GM10248 (cell line): Measurements from ENCODE around the gene TMEM129.

Experiments
- CTCF ChIA-PET: fragments of 300-600 bp; sonication (Branson Sonifier 250); formaldehyde crosslinking; extraction: SDS; loops from one replicate; lab custom pipeline; 2021; ENCODE audit warnings: antibody characterized with exemption; lab: Yijun Ruan, JAX
- POLR2A ChIA-PET: fragments of 350-650 bp; sonication (Branson Sonifier 250); formaldehyde crosslinking; extraction: SDS; loops from one replicate; lab custom pipeline; 2020; ENCODE audit warnings: antibody characterized with exemption; lab: Yijun Ruan, JAX
- DNase-seq: peaks from one replicate; pipeline ENCODE4 v3.0.0; 2012; ENCODE audit errors: extremely low spot score
- CTCF ChIP-seq: IDR thresholded peaks from 2 replicates; pipeline ENCODE4 v1.5.1; 2012; ENCODE audit warnings: mild to moderate bottlenecking, low read depth; ENCODE audit errors: extremely low read depth, missing control alignments, control extremely low read depth

Gene TMEM129

DNA sequence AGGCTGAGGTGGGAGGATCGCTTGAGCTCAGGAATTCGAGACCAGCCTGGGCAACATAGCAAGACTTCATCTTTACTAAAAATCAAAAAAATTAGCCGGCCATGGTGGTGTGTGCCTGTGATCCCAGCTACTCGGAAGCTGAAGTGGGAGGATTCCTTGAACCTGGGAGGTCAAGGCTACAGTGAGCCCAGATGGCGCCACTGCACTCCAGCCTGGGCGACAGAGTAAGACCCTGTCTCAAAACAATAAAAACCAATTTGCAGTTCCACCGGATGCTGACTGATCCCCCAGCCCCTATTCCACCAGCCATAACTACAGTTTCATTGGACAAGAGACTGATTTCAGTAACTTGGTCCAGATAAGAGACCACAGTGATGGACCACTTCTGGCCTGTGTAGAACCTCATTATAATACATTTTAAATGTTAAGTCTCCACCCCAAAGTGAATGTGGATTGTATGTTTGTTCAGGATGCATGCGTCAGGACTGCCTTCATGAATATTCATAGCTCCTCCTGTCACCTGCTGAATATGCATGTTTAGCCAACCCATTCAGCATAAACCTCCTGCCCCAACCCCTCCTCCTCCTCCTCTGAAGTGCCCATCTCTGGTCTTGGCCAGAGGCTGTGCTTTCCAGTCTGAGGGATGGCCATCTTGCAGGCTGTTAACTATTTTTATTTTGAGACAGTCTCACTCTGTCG is 6.7 kb downstream of the TMEM129 start:
- CTCF ChIA-PET, result interaction anchor here (0.8 to 9.6 kb wide), 4 partner anchors 9 to 20 kb away, joined by 4 to 149 read pairs (median 16); no protein-coding TSS in a partner anchor
- no peak for DNase-seq
- POLR2A ChIA-PET, result interaction anchor here (0.6 kb wide), 1 partner anchor 11 kb away, joined by 3 read pairs; no protein-coding TSS in a partner anchor
- TF ChIP-seq CTCF, result no peak

DNA sequence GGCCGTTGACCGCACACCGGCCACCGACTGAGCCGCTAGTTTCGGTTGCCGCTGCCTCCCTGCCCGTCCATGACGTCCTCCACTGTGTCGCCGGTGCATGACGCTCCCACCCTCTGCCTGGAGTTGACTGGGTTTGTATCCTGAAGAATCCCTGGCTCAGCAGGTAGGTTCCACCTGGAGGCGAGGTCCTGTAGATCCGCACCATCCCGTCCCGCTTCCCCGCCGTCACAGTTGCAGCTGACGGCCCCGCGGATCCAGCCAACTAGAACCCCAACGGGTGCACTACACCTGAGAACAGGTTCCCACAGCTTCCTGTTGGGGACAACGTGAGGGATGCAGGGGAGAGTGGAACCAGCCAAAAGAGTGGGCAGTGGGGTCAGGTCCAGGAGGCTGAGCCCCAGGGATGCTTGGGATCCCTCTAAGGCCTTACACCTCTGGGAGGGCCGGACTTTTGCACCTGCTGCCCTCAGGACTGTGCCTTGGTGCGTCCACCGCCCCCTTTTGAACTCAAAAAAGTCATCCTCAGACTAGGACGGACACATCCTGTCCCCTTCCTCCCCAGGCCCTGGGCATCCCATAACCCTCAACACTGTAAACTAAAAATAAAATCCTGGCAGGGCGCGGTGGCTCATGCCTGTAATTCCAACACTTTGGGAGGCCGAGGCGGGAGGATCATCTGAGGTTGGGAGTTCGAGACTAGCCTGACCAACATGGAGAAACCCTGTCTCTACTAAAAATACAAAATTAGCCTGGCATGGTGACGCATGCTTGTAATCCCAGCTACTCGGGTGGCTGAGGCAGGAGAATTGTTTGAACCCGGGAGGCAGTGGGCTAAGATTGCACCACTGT is 7.9 kb downstream of the TMEM129 start:
- ChIA-PET POLR2A (interaction anchor here (1.0 kb wide), 1 partner anchor 20 kb away, joined by 9 read pairs; no protein-coding TSS in a partner anchor), CTCF (interaction anchor here (0.8 to 9.6 kb wide), 6 partner anchors 10 to 32 kb away, joined by 3 to 149 read pairs (median 5); no protein-coding TSS in a partner anchor)
- no peak for TF ChIP-seq CTCF
- no peak for DNase-seq

DNA sequence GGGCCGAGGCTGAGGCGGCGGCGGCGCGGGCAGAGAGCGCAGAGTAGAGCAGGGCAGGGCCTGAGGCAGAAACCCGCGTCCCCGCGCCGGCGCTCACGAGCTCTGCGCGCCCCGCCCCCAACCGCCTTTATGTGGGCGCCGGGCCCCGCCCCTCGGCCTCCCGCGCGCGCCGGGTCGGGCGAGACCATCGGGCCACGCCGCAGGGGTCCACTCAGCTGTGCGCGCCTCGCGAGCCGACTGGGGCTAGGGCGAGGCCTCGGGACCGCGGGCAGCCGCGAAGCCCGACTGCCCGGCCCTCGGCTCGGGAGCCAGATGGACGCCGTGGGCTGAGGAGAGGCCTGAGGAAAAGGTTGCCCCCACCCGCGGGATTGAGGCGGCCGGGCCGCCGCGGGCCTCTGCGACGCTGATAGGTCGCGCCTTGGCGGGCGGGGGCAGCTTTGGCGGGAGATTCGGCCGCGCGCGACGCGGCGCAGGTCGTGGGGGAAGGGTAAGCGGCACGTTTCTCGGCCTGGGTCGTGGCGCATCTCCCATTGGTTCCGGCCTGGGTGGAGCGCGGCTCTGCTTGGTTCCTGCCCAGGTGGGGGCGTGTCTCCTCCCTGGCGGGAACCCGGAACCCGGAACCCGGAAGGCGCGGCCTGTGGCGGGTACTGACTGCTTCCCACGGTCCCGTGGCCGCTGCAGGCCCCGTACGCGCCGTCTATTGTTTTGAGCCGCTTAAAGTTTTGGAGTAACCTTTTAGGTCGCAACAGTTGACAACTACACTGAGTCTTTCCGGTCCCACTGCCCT is 8.7 kb downstream of the TMEM129 start, which contains the start of gene SLBP:
TSS of gene SLBP (minus strand) at position 104 of the 787 bp plus-strand sequence. CDS start 131 bp downstream, outside the sequence.
- no peak for TF ChIP-seq CTCF
- DNase-seq, result peak; percentile 98
- CTCF ChIA-PET, result interaction anchor here (1.4 to 9.6 kb wide), 4 partner anchors 11 to 33 kb away, joined by 3 to 149 read pairs (median 14); no protein-coding TSS in a partner anchor
- POLR2A ChIA-PET, result interaction anchor here (0.5 to 1.4 kb wide), 7 partner anchors 9 to 333 kb away, joined by 3 to 9 read pairs (median 3); partner anchors contain the start of genes TACC3 and TMEM129

GRCh38 chr4:1711571-1712215 is 9.4 kb downstream of the TMEM129 start:
- POLR2A ChIA-PET, result interaction anchor here (0.7 to 1.4 kb wide), 4 partner anchors 9 to 18 kb away, joined by 3 to 9 read pairs (median 6); partner anchors contain the start of genes TACC3 and TMEM129
- DNase-seq, result no peak
- CTCF ChIA-PET, result interaction anchor here (1.5 to 9.6 kb wide), 3 partner anchors 11 to 17 kb away, joined by 4 to 149 read pairs (median 25); no protein-coding TSS in a partner anchor
- no peak for TF ChIP-seq CTCF

DNA sequence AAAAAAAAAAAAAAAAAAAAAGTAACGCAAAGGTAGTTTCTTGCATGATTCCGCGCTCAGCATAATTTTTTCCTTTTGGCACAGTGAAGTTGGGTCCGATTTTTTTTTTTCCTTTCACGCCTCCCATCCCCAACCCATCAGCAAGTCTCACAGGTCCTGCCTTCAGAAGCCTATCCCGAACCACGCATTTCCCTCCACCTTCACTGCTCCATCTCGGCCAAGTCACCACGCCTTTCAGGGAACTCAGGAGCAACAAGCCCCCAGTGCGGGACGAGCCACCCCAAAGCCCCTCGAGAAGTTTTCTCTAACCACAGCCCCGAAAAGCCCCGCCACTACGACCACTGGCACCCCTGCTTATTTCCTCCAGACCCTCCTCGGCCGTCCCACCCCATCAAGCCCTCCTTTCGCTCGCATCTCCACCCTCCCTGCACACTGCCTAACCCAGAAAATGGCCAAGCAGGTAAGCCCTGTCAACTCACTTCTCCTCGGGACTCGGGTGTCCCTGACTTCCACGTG is 10.0 kb downstream of the TMEM129 start:
- no peak for TF ChIP-seq CTCF
- CTCF ChIA-PET, result interaction anchor here (3.8 to 9.6 kb wide), 2 partner anchors 15 to 17 kb away, joined by 25 to 149 read pairs; no protein-coding TSS in a partner anchor
- POLR2A ChIA-PET, result interaction anchor here (1.4 kb wide), 1 partner anchor 11 kb away, joined by 6 read pairs; no protein-coding TSS in a partner anchor
- no peak for DNase-seq
